Measurements from ENCODE around the gene CKS1B. TPM values are rescaled to one million over a fixed set of nuclear protein-coding genes. Genes with fewer than 3 reads are reported as not detected.
A peak's percentile ranks its signal among the peaks of the same experiment; 100 is the strongest.

Gene CKS1B
- total and polyA plus RNA-seq, 2 donors (not counting 1 experiment from before 2014, with no cell fraction given): 16.8 to 33.0 TPM

DNA sequence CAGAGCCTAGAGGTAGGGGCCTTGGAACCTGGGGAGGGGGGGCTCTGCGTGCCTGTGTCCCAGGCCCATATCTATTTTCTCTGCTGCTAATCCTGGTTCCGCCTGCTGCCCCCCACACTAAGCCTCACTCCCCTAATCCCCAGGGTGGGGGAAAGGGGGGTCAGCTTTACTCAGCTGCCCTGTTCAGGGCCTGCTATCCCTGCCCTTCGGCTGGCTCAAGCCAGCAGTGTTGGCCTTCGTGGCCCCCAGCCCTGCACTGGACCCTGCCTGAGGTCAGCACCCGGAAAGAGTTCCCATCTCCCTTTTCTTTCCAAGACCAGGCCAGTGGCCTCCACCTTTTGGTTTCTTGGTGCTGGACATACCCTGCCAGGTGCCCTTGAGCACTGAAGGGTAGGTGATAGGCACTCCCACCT, 36.5 kb downstream of the CKS1B start:
- intact Hi-C loops (cut with micrococcal nuclease): no loop called here
- peaks cover 35% of the 10 kb centered on the region for H3K79me2 ChIP-seq (ENCODE audit: control insufficient read depth, insufficient read depth, low read length)
- no CpG with 5 or more reads among the region's 5 CpGs for WGBS (ENCODE audit: insufficient coverage)
- H3K9me3 Mint-ChIP-seq (ENCODE audit: insufficient read depth): no peaks in the 10 kb centered on the region
- no peak overlapping the region for H2AFZ ChIP-seq (ENCODE audit: insufficient read depth, low read depth, low read length, poor library complexity, severe bottlenecking)
- H3K4me2 ChIP-seq (replicated peaks; ENCODE audit: low read depth, low read length, poor library complexity, severe bottlenecking): peak overlapping the region; percentile 61
- H3K4me3 Mint-ChIP-seq: no peak overlapping the region
- peak overlapping the region; percentile 75 for H3K27ac Mint-ChIP-seq
- no peak overlapping the region for H3K4me3 ChIP-seq (ENCODE audit: control extremely low read depth in 1 of 5, extremely low read depth in 1 of 5, insufficient read depth in 1 of 5, low read depth in 2 of 5, low read length in 4 of 5)
- H3K27me3 ChIP-seq (replicated peaks in 1 of 4; ENCODE audit: control extremely low read depth in 1 of 4, control insufficient read depth in 3 of 4, insufficient read depth in 4 of 4, low read length in 3 of 4): no peaks in the 10 kb centered on the region
- H3K9me3 ChIP-seq (ENCODE audit: control extremely low read depth in 1 of 3, control insufficient read depth in 2 of 3, insufficient read depth in 1 of 3, low read length in 2 of 3): no peaks in the 10 kb centered on the region
- no peak overlapping the region for H3K9ac ChIP-seq (ENCODE audit: low read length)
- ATAC-seq (ENCODE audit: low read depth) (no peak), DNase-seq (no peak)
- CTCF ChIA-PET: interaction anchor here (0.9 to 17.4 kb wide), 4 partner anchors 8 to 33 kb away, joined by 3 to 295 read pairs (median 4); partner anchors contain the start of genes LENEP and ZBTB7B
- peaks cover 92 to 100% of the 10 kb centered on the region in 2 donors for H3K4me1 ChIP-seq (ENCODE audit: control insufficient read depth in 2 of 2, insufficient read depth in 2 of 2, low read length in 2 of 2)
- peaks cover 78% of the 10 kb centered on the region for H3K4me1 Mint-ChIP-seq
- POLR2A ChIA-PET: interaction anchor here (1.0 kb wide), 1 partner anchor 9 kb away, joined by 4 read pairs; no protein-coding TSS in a partner anchor
- peak overlapping the region in 1 of 2 donors; percentile 48 for H3K27ac ChIP-seq (ENCODE audit: low read length in 2 of 2)
- peaks cover 0 to 29% of the 10 kb centered on the region in 2 experiments for H3K36me3 ChIP-seq (replicated peaks in 1 of 2; ENCODE audit: control extremely low read depth in 1 of 2, control insufficient read depth in 1 of 2, extremely low read depth in 1 of 2, insufficient read depth in 2 of 2, low read length in 1 of 2)
- no peaks in the 10 kb centered on the region for H3K27me3 Mint-ChIP-seq
- peaks cover 35% of the 10 kb centered on the region for H4K20me1 ChIP-seq (ENCODE audit: control insufficient read depth, insufficient read depth, low read length, poor library complexity, severe bottlenecking)
- TF ChIP-seq EZH2 (IDR thresholded peaks at IDR 0.05; ENCODE audit: borderline replicate concordance, insufficient read depth, low read depth, low read length, poor library complexity, severe bottlenecking): no peak
- TF ChIP-seq, protein P1, sequence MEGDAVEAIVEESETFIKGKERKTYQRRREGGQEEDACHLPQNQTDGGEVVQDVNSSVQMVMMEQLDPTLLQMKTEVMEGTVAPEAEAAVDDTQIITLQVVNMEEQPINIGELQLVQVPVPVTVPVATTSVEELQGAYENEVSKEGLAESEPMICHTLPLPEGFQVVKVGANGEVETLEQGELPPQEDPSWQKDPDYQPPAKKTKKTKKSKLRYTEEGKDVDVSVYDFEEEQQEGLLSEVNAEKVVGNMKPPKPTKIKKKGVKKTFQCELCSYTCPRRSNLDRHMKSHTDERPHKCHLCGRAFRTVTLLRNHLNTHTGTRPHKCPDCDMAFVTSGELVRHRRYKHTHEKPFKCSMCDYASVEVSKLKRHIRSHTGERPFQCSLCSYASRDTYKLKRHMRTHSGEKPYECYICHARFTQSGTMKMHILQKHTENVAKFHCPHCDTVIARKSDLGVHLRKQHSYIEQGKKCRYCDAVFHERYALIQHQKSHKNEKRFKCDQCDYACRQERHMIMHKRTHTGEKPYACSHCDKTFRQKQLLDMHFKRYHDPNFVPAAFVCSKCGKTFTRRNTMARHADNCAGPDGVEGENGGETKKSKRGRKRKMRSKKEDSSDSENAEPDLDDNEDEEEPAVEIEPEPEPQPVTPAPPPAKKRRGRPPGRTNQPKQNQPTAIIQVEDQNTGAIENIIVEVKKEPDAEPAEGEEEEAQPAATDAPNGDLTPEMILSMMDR (IDR thresholded peaks at IDR 0.05): no peak

DNA sequence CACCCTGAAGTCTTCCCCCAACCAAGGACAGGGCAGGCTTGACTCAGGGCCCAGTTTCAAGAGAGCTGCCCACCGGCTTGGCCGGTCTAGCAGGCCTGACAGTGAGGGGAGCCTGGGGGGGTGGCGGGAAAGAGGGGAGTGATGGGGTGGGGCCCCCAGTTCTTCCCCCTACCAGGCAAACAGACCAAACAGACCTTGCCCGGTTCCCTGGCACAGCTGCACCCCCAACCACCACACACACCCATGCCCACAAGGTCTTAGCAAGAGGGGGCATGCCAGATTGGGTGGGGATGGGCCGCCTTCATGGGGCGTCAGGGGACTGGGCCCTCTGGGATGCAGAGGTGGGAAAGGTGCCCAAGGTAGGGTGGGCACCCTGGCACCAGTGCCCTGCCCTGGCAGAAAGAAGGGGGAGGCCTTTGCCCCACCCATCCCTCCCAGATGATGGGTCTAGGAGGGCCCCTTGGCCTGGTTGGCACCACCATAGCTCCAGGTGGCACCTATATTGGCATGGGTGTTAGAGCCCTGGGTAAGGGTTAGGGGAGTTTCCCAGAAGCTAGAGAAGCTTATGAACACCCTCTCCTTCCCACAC, 37.0 kb downstream of the CKS1B start:
- intact Hi-C loops (cut with micrococcal nuclease): no loop called here

More for the DNA sequence above, 37.0 kb downstream of the CKS1B start:
- H3K4me3 Mint-ChIP-seq: no peak overlapping the region
- H3K9me3 Mint-ChIP-seq (ENCODE audit: insufficient read depth): no peaks in the 10 kb centered on the region
- H3K27me3 Mint-ChIP-seq: no peaks in the 10 kb centered on the region
- POLR2A ChIA-PET: interaction anchor here (0.6 to 0.8 kb wide), 2 partner anchors 67 to 128 kb away, joined by 3 to 5 read pairs; no protein-coding TSS in a partner anchor
- H3K9me3 ChIP-seq (ENCODE audit: control extremely low read depth in 1 of 3, control insufficient read depth in 2 of 3, insufficient read depth in 1 of 3, low read length in 2 of 3): no peaks in the 10 kb centered on the region
- no peak overlapping the region for H2AFZ ChIP-seq (ENCODE audit: insufficient read depth, low read depth, low read length, poor library complexity, severe bottlenecking)
- no peaks in the 10 kb centered on the region for H3K27me3 ChIP-seq (replicated peaks in 1 of 4; ENCODE audit: control extremely low read depth in 1 of 4, control insufficient read depth in 3 of 4, insufficient read depth in 4 of 4, low read length in 3 of 4)
- no peak for TF ChIP-seq EZH2 (IDR thresholded peaks at IDR 0.05; ENCODE audit: borderline replicate concordance, insufficient read depth, low read depth, low read length, poor library complexity, severe bottlenecking)
- TF ChIP-seq, protein P1 (IDR thresholded peaks at IDR 0.05): no peak
- H3K27ac Mint-ChIP-seq: peak overlapping the region; percentile 83
- H3K27ac ChIP-seq (ENCODE audit: low read length in 2 of 2): peak overlapping the region in 1 of 2 donors; percentile 48
- CTCF ChIA-PET: interaction anchor here (1.2 to 17.4 kb wide), 4 partner anchors 9 to 50 kb away, joined by 3 to 295 read pairs (median 4); partner anchors contain the start of genes LENEP and ZBTB7B
- H4K20me1 ChIP-seq (ENCODE audit: control insufficient read depth, insufficient read depth, low read length, poor library complexity, severe bottlenecking): peaks cover 30% of the 10 kb centered on the region
- H3K79me2 ChIP-seq (ENCODE audit: control insufficient read depth, insufficient read depth, low read length): peaks cover 34% of the 10 kb centered on the region
- DNase-seq (no peak), ATAC-seq (ENCODE audit: low read depth) (no peak)
- no peak overlapping the region for H3K4me3 ChIP-seq (ENCODE audit: control extremely low read depth in 1 of 5, extremely low read depth in 1 of 5, insufficient read depth in 1 of 5, low read depth in 2 of 5, low read length in 4 of 5)
- H3K4me1 ChIP-seq (ENCODE audit: control insufficient read depth in 2 of 2, insufficient read depth in 2 of 2, low read length in 2 of 2): peaks cover 92 to 100% of the 10 kb centered on the region in 2 donors
- peaks cover 78% of the 10 kb centered on the region for H3K4me1 Mint-ChIP-seq
- H3K9ac ChIP-seq (ENCODE audit: low read length): no peak overlapping the region
- 100% methylated on average over 1 of the region's 6 CpGs for WGBS (ENCODE audit: insufficient coverage)
- peaks cover 0 to 29% of the 10 kb centered on the region in 2 experiments for H3K36me3 ChIP-seq (replicated peaks in 1 of 2; ENCODE audit: control extremely low read depth in 1 of 2, control insufficient read depth in 1 of 2, extremely low read depth in 1 of 2, insufficient read depth in 2 of 2, low read length in 1 of 2)
- H3K4me2 ChIP-seq (replicated peaks; ENCODE audit: low read depth, low read length, poor library complexity, severe bottlenecking): peak overlapping the region; percentile 61

All from B cell (primary cell).